PFSK-1 (cell line): ENCODE results near the gene SLC25A42.

Experiments
- FOXP2 ChIP-seq: optimal IDR thresholded peaks from 2 replicates; pipeline ENCODE3; 2011; ENCODE audit warnings: borderline replicate concordance, control low read depth, inconsistent platforms; ENCODE audit not compliant: insufficient read depth; ENCODE audit errors: extremely low read length, extremely low read depth
- POLR2AphosphoS5 ChIP-seq: IDR thresholded peaks from 2 replicates; pipeline ENCODE4 v1.6.1; 2012; ENCODE audit warnings: low read depth, mild to moderate bottlenecking, control low read depth, low read length, moderate library complexity
- SIN3A ChIP-seq: IDR thresholded peaks from 2 replicates; pipeline ENCODE4 v1.6.1; 2012; ENCODE audit warnings: mild to moderate bottlenecking, low read length, moderate library complexity, borderline replicate concordance; ENCODE audit not compliant: insufficient read depth
- TAF1 ChIP-seq: IDR thresholded peaks from 2 replicates; pipeline ENCODE4 v1.6.1; 2012; ENCODE audit warnings: low read length, control low read depth, borderline replicate concordance; ENCODE audit not compliant: insufficient read depth
- TF ChIP-seq, protein P1 (sequence below), 2 experiments: IDR thresholded peaks; 2 replicates each; pipeline versions ENCODE4 v1.6.1 to v1.8.0; 2011 to 2012; ENCODE audit warnings: low read depth in 2 of 2, low read length in 2 of 2, control low read depth in 1 of 2, inconsistent platforms in 1 of 2, mild to moderate bottlenecking in 1 of 2, moderate library complexity in 1 of 2; ENCODE audit not compliant: insufficient read depth in 1 of 2

DNA sequence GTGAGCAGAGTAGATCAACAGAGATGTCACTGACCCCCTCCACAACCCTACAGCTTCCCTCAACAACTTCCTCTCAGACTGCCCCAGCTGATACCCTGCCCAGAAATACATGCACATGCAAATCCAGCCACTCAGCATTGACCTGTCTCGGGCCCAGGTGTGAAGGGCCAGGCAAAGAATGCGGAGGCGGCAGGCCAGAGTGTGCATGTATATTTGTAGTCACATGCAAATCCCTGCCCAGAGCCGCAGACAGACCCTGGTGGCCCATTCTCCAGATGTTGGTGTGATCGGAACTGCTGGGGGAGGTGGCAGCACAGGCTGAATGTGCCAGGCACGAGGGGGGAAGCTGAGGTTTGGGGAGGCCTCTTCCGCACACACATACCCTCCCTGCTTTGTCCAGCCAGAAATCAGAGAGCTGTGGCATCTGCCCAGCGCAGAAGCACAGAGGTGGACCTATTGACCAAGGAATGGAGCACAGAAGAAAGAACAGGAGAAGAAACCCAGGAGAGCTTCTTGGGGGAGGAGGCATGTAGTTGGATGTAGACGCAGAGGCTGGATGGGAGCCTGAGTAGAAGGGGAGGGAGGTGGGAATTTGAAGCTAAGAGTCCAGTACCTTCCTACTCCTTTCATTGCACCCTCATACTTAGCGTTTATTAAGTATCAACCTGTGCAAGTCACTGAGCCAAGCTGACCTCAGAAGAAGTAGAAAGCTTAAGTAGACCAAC lies 91.9 kb downstream of the SLC25A42 start:
- TF ChIP-seq TAF1 (no peak), POLR2AphosphoS5 (no peak), FOXP2 (no peak), SIN3A (no peak)
- TF ChIP-seq, protein P1, sequence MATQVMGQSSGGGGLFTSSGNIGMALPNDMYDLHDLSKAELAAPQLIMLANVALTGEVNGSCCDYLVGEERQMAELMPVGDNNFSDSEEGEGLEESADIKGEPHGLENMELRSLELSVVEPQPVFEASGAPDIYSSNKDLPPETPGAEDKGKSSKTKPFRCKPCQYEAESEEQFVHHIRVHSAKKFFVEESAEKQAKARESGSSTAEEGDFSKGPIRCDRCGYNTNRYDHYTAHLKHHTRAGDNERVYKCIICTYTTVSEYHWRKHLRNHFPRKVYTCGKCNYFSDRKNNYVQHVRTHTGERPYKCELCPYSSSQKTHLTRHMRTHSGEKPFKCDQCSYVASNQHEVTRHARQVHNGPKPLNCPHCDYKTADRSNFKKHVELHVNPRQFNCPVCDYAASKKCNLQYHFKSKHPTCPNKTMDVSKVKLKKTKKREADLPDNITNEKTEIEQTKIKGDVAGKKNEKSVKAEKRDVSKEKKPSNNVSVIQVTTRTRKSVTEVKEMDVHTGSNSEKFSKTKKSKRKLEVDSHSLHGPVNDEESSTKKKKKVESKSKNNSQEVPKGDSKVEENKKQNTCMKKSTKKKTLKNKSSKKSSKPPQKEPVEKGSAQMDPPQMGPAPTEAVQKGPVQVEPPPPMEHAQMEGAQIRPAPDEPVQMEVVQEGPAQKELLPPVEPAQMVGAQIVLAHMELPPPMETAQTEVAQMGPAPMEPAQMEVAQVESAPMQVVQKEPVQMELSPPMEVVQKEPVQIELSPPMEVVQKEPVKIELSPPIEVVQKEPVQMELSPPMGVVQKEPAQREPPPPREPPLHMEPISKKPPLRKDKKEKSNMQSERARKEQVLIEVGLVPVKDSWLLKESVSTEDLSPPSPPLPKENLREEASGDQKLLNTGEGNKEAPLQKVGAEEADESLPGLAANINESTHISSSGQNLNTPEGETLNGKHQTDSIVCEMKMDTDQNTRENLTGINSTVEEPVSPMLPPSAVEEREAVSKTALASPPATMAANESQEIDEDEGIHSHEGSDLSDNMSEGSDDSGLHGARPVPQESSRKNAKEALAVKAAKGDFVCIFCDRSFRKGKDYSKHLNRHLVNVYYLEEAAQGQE (IDR thresholded peaks at IDR 0.05; ENCODE audit: insufficient read depth in 1 of 2, low read depth in 2 of 2, low read length in 2 of 2), result no peak
